ENCODE measurements around the gene G3BP1. TPM values are rescaled to one million over a fixed set of nuclear protein-coding genes. Genes with fewer than 3 reads are reported as not detected.
A peak's percentile ranks its signal among the peaks of the same experiment; 100 is the strongest.

Gene G3BP1
- total RNA-seq, 5 donors from 2014 or later (not counting 1 experiment from before 2014, with no cell fraction given) = 109 to 185 (median 170) TPM

DNA sequence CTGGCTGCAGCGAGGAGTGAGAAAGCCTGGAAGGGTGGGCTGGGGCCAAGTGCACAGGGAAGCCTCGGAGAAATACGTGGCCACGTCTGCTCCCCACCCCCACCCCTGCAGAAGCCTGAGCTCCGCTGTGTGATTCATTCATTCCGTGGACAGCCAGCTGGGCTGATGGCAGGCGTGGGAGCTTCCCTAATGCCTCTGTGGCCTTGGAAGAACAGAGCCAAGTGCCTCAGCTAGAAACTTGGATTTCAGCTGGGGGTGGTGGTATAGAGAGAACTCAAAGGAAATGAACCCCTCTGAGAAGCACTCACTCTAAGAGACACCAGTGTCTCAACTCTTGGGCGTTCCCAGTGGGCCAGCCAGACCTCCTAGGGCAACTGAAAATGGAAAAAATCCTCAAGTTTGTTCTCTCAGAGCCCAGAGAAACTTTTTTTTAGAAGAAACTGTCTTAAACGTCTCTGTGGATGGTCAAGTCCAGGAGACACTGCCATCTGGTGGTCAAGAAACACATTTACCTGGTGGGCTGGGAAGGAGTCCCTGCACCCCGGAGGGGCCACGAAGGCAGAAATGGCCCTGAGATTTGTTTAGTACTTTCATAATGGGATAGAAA is 31.3 kb upstream of the G3BP1 start:
- H3K4me1 ChIP-seq (ENCODE audit: control insufficient read depth in 1 of 2, extremely low read depth in 1 of 2, insufficient read depth in 2 of 2, low read length in 2 of 2) = peaks cover 6 to 18% of the 10 kb centered on the region in 2 experiments
- H3K27me3 ChIP-seq (replicated peaks in 1 of 2; ENCODE audit: control insufficient read depth in 2 of 2, extremely low read depth in 1 of 2, insufficient read depth in 2 of 2, low read length in 1 of 2) = no peaks in the 10 kb centered on the region
- Mint-ChIP-seq H3K9me3 (no peaks in the 10 kb centered on the region), H3K4me1 (peaks cover 15 to 27% (median 26%) of the 10 kb centered on the region in 3 donors), H3K4me3 (peak overlapping the region in 1 of 3 donors; percentile 17), H3K27me3 (no peaks in the 10 kb centered on the region), H3K27ac (no peak overlapping the region), H3K36me3 (peaks cover 38% of the 10 kb centered on the region)
- CTCF ChIA-PET = interaction anchor here (0.7 to 1.9 kb wide), 8 partner anchors 9 to 88 kb away, joined by 3 to 9 read pairs (median 4); no protein-coding TSS in a partner anchor
- peak in 29 of 35 experiments; percentile 5 to 77 (median 28) for DNase-seq
- no peak overlapping the region for H3K4me3 ChIP-seq (ENCODE audit: control insufficient read depth in 1 of 2, extremely low read depth in 1 of 2, low read length in 1 of 2)
- no peaks in the 10 kb centered on the region for H3K9me3 ChIP-seq
- WGBS (ENCODE audit: insufficient coverage) = 30% methylated on average over 5 of the region's 11 CpGs
- POLR2A ChIA-PET = interaction anchor here in 1 of 2 donors (0.5 to 0.6 kb wide), 2 partner anchors 29 to 56 kb away, joined by 3 to 5 read pairs; no protein-coding TSS in a partner anchor
- H3K36me3 ChIP-seq (ENCODE audit: control insufficient read depth in 2 of 2, extremely low read depth in 1 of 2, insufficient read depth in 1 of 2, low read length in 1 of 2) = peaks cover 15 to 27% of the 10 kb centered on the region in 2 donors
- H3K27ac ChIP-seq (ENCODE audit: low read length) = no peak overlapping the region
- peak; percentile 64 to 80 (median 72) for ATAC-seq (replicated peaks in 1 of 4)

DNA sequence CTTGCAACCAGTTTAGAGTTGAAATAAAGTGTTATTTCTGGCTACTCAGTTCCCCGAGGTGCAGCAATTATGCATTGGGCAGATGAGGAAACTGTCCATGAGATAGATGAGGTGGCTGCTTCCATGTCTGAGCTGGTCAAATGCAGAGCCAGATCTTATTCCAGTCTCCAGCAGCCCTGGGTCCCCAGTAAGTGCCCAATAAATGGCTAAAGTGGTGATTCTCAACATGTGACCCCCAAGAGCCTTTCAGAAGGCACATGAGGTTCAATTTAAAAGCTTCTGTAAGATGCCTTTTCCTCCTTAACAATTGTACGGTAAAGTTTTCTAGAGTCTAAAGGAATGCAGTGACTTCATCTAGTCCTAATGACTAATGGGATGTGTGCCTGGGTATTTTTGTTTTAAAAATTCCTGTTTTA is 30.8 kb upstream of the G3BP1 start:
- Mint-ChIP-seq H3K9me3 (no peaks in the 10 kb centered on the region), H3K4me3 (peak overlapping the region in 1 of 3 donors; percentile 17), H3K4me1 (peaks cover 20 to 32% (median 32%) of the 10 kb centered on the region in 3 donors), H3K36me3 (peaks cover 36% of the 10 kb centered on the region), H3K27me3 (no peaks in the 10 kb centered on the region), H3K27ac (no peak overlapping the region)
- H3K27ac ChIP-seq (ENCODE audit: low read length) = no peak overlapping the region
- H3K27me3 ChIP-seq (replicated peaks in 1 of 2; ENCODE audit: control insufficient read depth in 2 of 2, extremely low read depth in 1 of 2, insufficient read depth in 2 of 2, low read length in 1 of 2) = no peaks in the 10 kb centered on the region
- H3K9me3 ChIP-seq = no peaks in the 10 kb centered on the region
- ATAC-seq (replicated peaks in 1 of 4) (no peak), DNase-seq (no peak)
- ChIA-PET CTCF (interaction anchor here (0.7 to 1.9 kb wide), 4 partner anchors 14 to 89 kb away, joined by 3 to 9 read pairs (median 3); no protein-coding TSS in a partner anchor), POLR2A (no interaction called here)
- H3K4me3 ChIP-seq (ENCODE audit: control insufficient read depth in 1 of 2, extremely low read depth in 1 of 2, low read length in 1 of 2) = no peak overlapping the region
- WGBS (ENCODE audit: insufficient coverage) = 78% methylated on average over 1 of the region's 2 CpGs
- peaks cover 17 to 29% of the 10 kb centered on the region in 2 donors for H3K36me3 ChIP-seq (ENCODE audit: control insufficient read depth in 2 of 2, extremely low read depth in 1 of 2, insufficient read depth in 1 of 2, low read length in 1 of 2)
- peaks cover 11 to 23% of the 10 kb centered on the region in 2 experiments for H3K4me1 ChIP-seq (ENCODE audit: control insufficient read depth in 1 of 2, extremely low read depth in 1 of 2, insufficient read depth in 2 of 2, low read length in 2 of 2)

DNA sequence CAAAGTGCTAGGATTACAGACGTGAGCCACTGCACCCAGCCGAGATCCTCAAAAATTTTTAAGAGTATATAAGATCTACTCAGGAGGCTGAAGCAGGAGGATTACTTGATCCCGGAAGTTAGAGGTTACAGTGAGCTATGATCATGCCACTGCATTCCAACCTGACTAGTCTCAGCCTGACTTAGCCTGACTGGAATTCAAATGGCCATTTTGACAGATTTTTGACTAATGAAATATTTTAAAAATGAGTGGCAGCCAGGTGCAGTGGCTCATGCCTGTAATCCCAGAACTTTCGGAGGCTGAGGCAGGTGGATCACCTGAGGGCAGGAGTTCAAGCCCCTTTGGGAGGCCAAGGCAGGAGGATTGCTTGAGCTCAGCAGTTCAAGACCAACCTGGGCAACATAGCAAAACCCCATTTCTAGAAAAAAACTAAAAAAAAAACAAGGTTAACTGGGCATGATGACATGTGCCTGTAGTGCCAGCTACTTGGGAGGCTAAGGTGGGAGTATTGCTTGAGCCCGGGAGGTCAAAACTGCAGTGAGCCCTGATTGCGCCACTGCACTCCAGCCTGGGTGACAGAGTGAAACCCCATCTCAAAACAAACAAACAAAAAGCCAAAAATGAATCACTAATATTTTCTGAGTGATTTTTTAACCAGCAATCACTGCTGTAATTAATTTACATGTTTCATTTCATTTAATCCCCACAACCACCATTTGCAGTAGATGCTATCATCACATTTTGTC is 29.9 kb upstream of the G3BP1 start:
- Mint-ChIP-seq H3K4me1 (peaks cover 29 to 41% (median 41%) of the 10 kb centered on the region in 3 donors), H3K27ac (no peak overlapping the region), H3K4me3 (no peak overlapping the region), H3K9me3 (no peaks in the 10 kb centered on the region), H3K27me3 (no peaks in the 10 kb centered on the region), H3K36me3 (peaks cover 30% of the 10 kb centered on the region)
- peaks cover 16 to 32% of the 10 kb centered on the region in 2 experiments for H3K4me1 ChIP-seq (ENCODE audit: control insufficient read depth in 1 of 2, extremely low read depth in 1 of 2, insufficient read depth in 2 of 2, low read length in 2 of 2)
- H3K27me3 ChIP-seq (replicated peaks in 1 of 2; ENCODE audit: control insufficient read depth in 2 of 2, extremely low read depth in 1 of 2, insufficient read depth in 2 of 2, low read length in 1 of 2) = no peaks in the 10 kb centered on the region
- ATAC-seq (replicated peaks in 1 of 4) (no peak), DNase-seq (no peak)
- H3K4me3 ChIP-seq (ENCODE audit: control insufficient read depth in 1 of 2, extremely low read depth in 1 of 2, low read length in 1 of 2) = no peak overlapping the region
- POLR2A ChIA-PET = interaction anchor here in 1 of 2 donors (0.6 kb wide), 1 partner anchor 1331 kb away, joined by 3 read pairs; no protein-coding TSS in a partner anchor
- 93% methylated on average over 3 of the region's 6 CpGs for WGBS (ENCODE audit: insufficient coverage)
- CTCF ChIA-PET = interaction anchor here in 1 of 2 donors (0.6 to 1.9 kb wide), 3 partner anchors 83 to 187 kb away, joined by 3 to 9 read pairs (median 5); no protein-coding TSS in a partner anchor
- no peak overlapping the region for H3K27ac ChIP-seq (ENCODE audit: low read length)
- H3K36me3 ChIP-seq (ENCODE audit: control insufficient read depth in 2 of 2, extremely low read depth in 1 of 2, insufficient read depth in 1 of 2, low read length in 1 of 2) = peaks cover 17 to 29% of the 10 kb centered on the region in 2 donors
- no peaks in the 10 kb centered on the region for H3K9me3 ChIP-seq

DNA sequence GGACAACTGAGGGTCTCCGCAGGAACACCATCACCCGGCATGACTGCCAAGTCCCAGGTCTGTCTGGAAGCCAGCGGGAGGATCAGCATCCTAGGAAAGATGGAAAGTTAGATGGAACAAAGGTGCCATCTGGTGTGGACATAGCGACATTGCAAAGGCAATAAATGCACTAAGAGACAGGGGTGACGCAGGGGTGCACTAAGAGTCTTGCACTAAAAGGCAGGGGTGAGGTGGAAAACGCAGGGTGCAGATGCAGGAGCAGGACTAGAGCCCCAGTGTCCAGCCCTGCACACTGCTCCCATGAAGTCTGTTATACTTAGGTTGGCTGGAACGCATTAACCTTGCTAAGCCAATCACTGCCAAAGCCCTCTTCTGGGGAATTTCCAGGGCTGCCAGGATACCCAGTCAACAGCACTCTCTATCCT is 28.9 kb upstream of the G3BP1 start:
- ChIA-PET POLR2A (interaction anchor here in 1 of 2 donors (0.6 kb wide), 1 partner anchor 1775 kb away, joined by 3 read pairs; no protein-coding TSS in a partner anchor), CTCF (no interaction called here)
- H3K36me3 ChIP-seq (ENCODE audit: control insufficient read depth in 2 of 2, extremely low read depth in 1 of 2, insufficient read depth in 1 of 2, low read length in 1 of 2) = peaks cover 17 to 23% of the 10 kb centered on the region in 2 donors
- no peak overlapping the region for H3K27ac ChIP-seq (ENCODE audit: low read length)
- 88% methylated on average over 7 of the region's 7 CpGs for WGBS (ENCODE audit: insufficient coverage)
- DNase-seq (no peak), ATAC-seq (replicated peaks in 1 of 4) (no peak)
- H3K27me3 ChIP-seq (replicated peaks in 1 of 2; ENCODE audit: control insufficient read depth in 2 of 2, extremely low read depth in 1 of 2, insufficient read depth in 2 of 2, low read length in 1 of 2) = no peaks in the 10 kb centered on the region
- H3K4me3 Mint-ChIP-seq = no peak overlapping the region
- H3K9me3 ChIP-seq = no peaks in the 10 kb centered on the region
- H3K4me1 ChIP-seq (ENCODE audit: control insufficient read depth in 1 of 2, extremely low read depth in 1 of 2, insufficient read depth in 2 of 2, low read length in 2 of 2) = peaks cover 18 to 33% of the 10 kb centered on the region in 2 experiments
- no peak overlapping the region for H3K27ac Mint-ChIP-seq
- H3K4me3 ChIP-seq (ENCODE audit: control insufficient read depth in 1 of 2, extremely low read depth in 1 of 2, low read length in 1 of 2) = no peak overlapping the region
- H3K9me3 Mint-ChIP-seq = no peaks in the 10 kb centered on the region
- H3K27me3 Mint-ChIP-seq = no peaks in the 10 kb centered on the region
- peaks cover 36 to 45% (median 45%) of the 10 kb centered on the region in 3 donors for H3K4me1 Mint-ChIP-seq
- H3K36me3 Mint-ChIP-seq = peaks cover 25% of the 10 kb centered on the region

DNA sequence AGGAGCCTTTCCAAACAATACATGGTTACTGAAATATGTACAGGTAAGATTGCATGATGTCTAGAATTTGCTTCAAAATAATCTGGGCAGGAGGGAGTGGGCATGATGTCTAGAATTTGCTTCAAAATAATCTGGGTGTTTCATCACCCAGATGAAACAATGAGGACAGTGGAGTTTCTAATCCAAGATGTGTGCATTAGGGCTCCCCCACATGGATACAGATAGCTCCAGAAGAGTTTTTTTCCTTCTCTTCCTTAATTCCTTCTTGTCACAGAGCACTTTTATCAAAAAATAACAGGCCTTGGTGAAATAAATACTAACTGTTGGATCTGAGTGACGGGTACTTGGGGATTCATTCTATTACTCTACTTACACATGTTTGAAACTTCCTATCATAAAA is 28.2 kb upstream of the G3BP1 start:
- no peaks in the 10 kb centered on the region for H3K27me3 ChIP-seq (replicated peaks in 1 of 2; ENCODE audit: control insufficient read depth in 2 of 2, extremely low read depth in 1 of 2, insufficient read depth in 2 of 2, low read length in 1 of 2)
- no peaks in the 10 kb centered on the region for H3K9me3 ChIP-seq
- Mint-ChIP-seq H3K4me3 (no peak overlapping the region), H3K36me3 (peaks cover 23% of the 10 kb centered on the region), H3K4me1 (peaks cover 38 to 49% (median 47%) of the 10 kb centered on the region in 3 donors), H3K27ac (peak overlapping the region in 1 of 2 donors; percentile 30), H3K9me3 (no peaks in the 10 kb centered on the region), H3K27me3 (no peaks in the 10 kb centered on the region)
- H3K36me3 ChIP-seq (ENCODE audit: control insufficient read depth in 2 of 2, extremely low read depth in 1 of 2, insufficient read depth in 1 of 2, low read length in 1 of 2) = peaks cover 13 to 23% of the 10 kb centered on the region in 2 donors
- H3K27ac ChIP-seq (ENCODE audit: low read length) = no peak overlapping the region
- ChIA-PET CTCF (no interaction called here), POLR2A (no interaction called here)
- H3K4me1 ChIP-seq (ENCODE audit: control insufficient read depth in 1 of 2, extremely low read depth in 1 of 2, insufficient read depth in 2 of 2, low read length in 2 of 2) = peaks cover 18 to 33% of the 10 kb centered on the region in 2 experiments
- ATAC-seq (replicated peaks in 1 of 4) (no peak), DNase-seq (no peak)
- no peak overlapping the region for H3K4me3 ChIP-seq (ENCODE audit: control insufficient read depth in 1 of 2, extremely low read depth in 1 of 2, low read length in 1 of 2)
- no CpG with 5 or more reads among the region's 1 CpG for WGBS (ENCODE audit: insufficient coverage)

DNA sequence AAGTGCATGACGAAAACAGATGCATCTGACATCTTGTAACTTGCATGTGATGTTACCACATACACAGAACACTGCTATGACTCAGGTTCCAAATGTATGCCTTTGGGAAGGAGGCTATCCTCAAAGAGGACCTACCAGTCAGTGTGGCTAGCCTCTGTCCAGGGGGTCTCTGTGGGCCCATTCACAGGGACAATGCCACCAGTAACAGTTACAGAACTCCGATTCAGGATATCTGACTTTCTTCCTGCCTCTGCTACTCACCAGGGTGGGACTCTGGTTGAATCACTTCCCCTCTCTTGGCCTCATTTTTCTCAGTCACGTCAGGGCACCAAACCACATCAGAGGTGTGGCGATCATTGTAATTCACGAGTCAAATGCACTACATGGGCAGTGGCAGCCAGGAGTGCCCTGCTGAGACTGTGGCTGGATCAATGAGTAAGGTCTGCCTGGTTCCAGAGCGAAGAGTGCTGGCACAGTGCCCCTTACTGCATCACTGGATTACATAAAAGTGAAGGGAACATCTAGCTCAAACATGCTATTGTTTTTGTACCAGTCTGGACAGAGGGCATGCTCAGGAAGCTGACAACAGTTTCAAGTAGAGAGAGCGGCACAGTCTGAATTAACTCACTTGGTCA is 26.6 kb upstream of the G3BP1 start:
- Mint-ChIP-seq H3K36me3 (peaks cover 22% of the 10 kb centered on the region), H3K4me1 (peaks cover 40 to 53% (median 48%) of the 10 kb centered on the region in 3 donors), H3K27ac (peak overlapping the region; percentile 90 to 92), H3K4me3 (peak overlapping the region in 1 of 3 donors; percentile 17), H3K27me3 (no peaks in the 10 kb centered on the region), H3K9me3 (no peaks in the 10 kb centered on the region)
- H3K27ac ChIP-seq (ENCODE audit: low read length) = peak overlapping the region; percentile 61
- peak in 3 of 4 experiments; percentile 31 to 61 (median 32) for ATAC-seq (replicated peaks in 1 of 4)
- no peaks in the 10 kb centered on the region for H3K27me3 ChIP-seq (replicated peaks in 1 of 2; ENCODE audit: control insufficient read depth in 2 of 2, extremely low read depth in 1 of 2, insufficient read depth in 2 of 2, low read length in 1 of 2)
- H3K4me1 ChIP-seq (ENCODE audit: control insufficient read depth in 1 of 2, extremely low read depth in 1 of 2, insufficient read depth in 2 of 2, low read length in 2 of 2) = peaks cover 20 to 47% of the 10 kb centered on the region in 2 experiments
- peak overlapping the region in 1 of 2 donors; percentile 15 for H3K4me3 ChIP-seq (ENCODE audit: control insufficient read depth in 1 of 2, extremely low read depth in 1 of 2, low read length in 1 of 2)
- H3K36me3 ChIP-seq (ENCODE audit: control insufficient read depth in 2 of 2, extremely low read depth in 1 of 2, insufficient read depth in 1 of 2, low read length in 1 of 2) = peaks cover 13 to 23% of the 10 kb centered on the region in 2 donors
- 35% methylated on average over 6 of the region's 7 CpGs for WGBS (ENCODE audit: insufficient coverage)
- H3K9me3 ChIP-seq = no peaks in the 10 kb centered on the region
- POLR2A ChIA-PET = no interaction called here
- CTCF ChIA-PET = no interaction called here
- DNase-seq = peak in 25 of 35 experiments; percentile 3 to 54 (median 22)

Measured in T-cell (primary cell).